HG03469 (cell line): Measurements from ENCODE around the gene PLEKHH2.
"Not testable (repeated sequence)": the region's sequence is repeated elsewhere in the genome, so short reads cannot be mapped to it uniquely, and the experiment has no call there.

Source experiments
- ATAC-seq: cut with Tn5 transposase; IDR thresholded peaks from one replicate; pipeline ENCODE4 v1.9.1; 2021; ENCODE audit warnings: mild to moderate bottlenecking, moderate library complexity, moderate number of reproducible peaks; ENCODE audit not compliant: unreplicated experiment

The PLEKHH2 gene

GRCh38 chr2:43636153-43636552, 907 bp upstream of the PLEKHH2 start:
- not testable (repeated sequence) for ATAC-seq

GRCh38 chr2:43636621-43637020, 439 bp upstream of the PLEKHH2 start:
- no peak for ATAC-seq

- ATAC-seq = no peak
Measured at GRCh38 chr2:43642363-43642762, 5.3 kb downstream of the PLEKHH2 start.

- ATAC-seq = no peak
Measured at GRCh38 chr2:43643680-43644079, 6.6 kb downstream of the PLEKHH2 start.

GRCh38 chr2:43648994-43649701, 12.1 kb downstream of the PLEKHH2 start:
- ATAC-seq = no peak

- no peak for ATAC-seq
Measured at GRCh38 chr2:43653506-43653905, 16.4 kb downstream of the PLEKHH2 start.

- no peak for ATAC-seq
Measured at GRCh38 chr2:43657241-43657640, 20.2 kb downstream of the PLEKHH2 start.

GRCh38 chr2:43675646-43676321, 38.7 kb downstream of the PLEKHH2 start:
- no peak for ATAC-seq

GRCh38 chr2:43676322-43677050, 39.4 kb downstream of the PLEKHH2 start, which contains the start of gene C1GALT1C1L:
C1GALT1C1L (minus strand) TSS chr2:43676429; CDS start chr2:43676322, 107 bp downstream.
- ATAC-seq = no peak

GRCh38 chr2:43677783-43678182, 40.7 kb downstream of the PLEKHH2 start:
- not testable (repeated sequence) for ATAC-seq

GRCh38 chr2:43685357-43685756, 48.3 kb downstream of the PLEKHH2 start:
- no peak for ATAC-seq

GRCh38 chr2:43689999-43690398, 52.9 kb downstream of the PLEKHH2 start:
- no peak for ATAC-seq

- ATAC-seq = no peak
Measured at GRCh38 chr2:43692428-43692994, 55.5 kb downstream of the PLEKHH2 start.

- not testable (repeated sequence) for ATAC-seq
Measured at GRCh38 chr2:43698140-43698539, 61.1 kb downstream of the PLEKHH2 start.

GRCh38 chr2:43699761-43700160, 62.7 kb downstream of the PLEKHH2 start:
- no peak for ATAC-seq

- ATAC-seq = no peak
Measured at GRCh38 chr2:43701111-43701510, 64.1 kb downstream of the PLEKHH2 start.

GRCh38 chr2:43707255-43708015, 70.4 kb downstream of the PLEKHH2 start:
- ATAC-seq = no peak

- ATAC-seq = no peak
Measured at GRCh38 chr2:43708178-43708577, 71.1 kb downstream of the PLEKHH2 start.

GRCh38 chr2:43708891-43709290, 71.8 kb downstream of the PLEKHH2 start:
- no peak for ATAC-seq

GRCh38 chr2:43710866-43711265, 73.8 kb downstream of the PLEKHH2 start:
- ATAC-seq = no peak

GRCh38 chr2:43714164-43714563, 77.1 kb downstream of the PLEKHH2 start:
- ATAC-seq = no peak
